Measurements from ENCODE around the gene LIG1.

Gene LIG1

DNA sequence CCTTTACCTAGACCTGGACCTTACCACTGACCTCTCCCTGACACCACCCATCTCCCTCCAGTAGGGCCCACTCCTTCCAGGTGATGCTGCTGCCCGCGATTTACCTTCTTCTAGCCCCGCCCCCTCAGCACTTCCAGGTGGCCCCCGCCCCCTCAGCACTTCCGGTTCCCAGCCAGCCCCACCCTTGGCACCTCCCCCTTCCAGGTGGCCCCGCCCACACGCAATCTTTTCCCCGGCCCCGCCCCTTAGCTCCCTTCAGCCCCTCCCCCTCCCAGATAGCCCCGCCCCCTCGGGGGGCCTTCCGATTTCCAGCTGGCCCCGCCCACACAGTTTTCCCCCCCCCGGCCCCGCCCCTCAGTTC, 586 bp downstream of the LIG1 start:
- Histone ChIP-seq H3K4me1 (ENCODE audit: insufficient read depth, low read length) (no peaks in the 10 kb centered on the region; the same call in 1 of the 2 replicates), H3K36me3 (ENCODE audit: insufficient read depth, low read length) (peaks cover 6% of the 10 kb centered on the region; the same call in 1 of the 2 replicates), H3K9ac (ENCODE audit: low read depth, low read length) (peak overlapping the region; percentile 97; the same call in 1 of the 2 replicates), H3K9me3 (ENCODE audit: control insufficient read depth, insufficient read depth, low read length) (no peaks in the 10 kb centered on the region)

DNA sequence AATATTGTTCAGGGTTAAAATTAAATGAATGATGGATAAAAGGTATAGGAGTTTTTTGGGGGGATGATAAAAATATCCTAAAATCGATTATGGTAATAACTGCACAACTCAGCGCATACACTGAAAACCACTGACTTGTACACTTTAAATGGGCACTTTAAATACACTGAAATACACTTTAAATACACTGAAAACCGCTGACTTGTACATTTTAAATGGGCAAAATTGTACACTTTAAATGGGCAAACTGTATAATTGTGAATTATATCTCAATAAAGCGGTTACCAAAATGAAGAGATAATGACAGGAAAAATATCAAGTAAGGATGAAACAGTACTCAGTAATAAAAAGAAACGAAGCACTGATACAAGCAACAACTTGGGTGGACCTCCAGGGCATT, 1.5 kb downstream of the LIG1 start:
- H3K9ac ChIP-seq (ENCODE audit: low read depth, low read length) = no peak overlapping the region
- no peaks in the 10 kb centered on the region; the same call in 1 of the 2 replicates for H3K4me1 ChIP-seq (ENCODE audit: insufficient read depth, low read length)
- no peaks in the 10 kb centered on the region for H3K9me3 ChIP-seq (ENCODE audit: control insufficient read depth, insufficient read depth, low read length)
- H3K36me3 ChIP-seq (ENCODE audit: insufficient read depth, low read length) = peaks cover 3% of the 10 kb centered on the region; the same call in 1 of the 2 replicates

DNA sequence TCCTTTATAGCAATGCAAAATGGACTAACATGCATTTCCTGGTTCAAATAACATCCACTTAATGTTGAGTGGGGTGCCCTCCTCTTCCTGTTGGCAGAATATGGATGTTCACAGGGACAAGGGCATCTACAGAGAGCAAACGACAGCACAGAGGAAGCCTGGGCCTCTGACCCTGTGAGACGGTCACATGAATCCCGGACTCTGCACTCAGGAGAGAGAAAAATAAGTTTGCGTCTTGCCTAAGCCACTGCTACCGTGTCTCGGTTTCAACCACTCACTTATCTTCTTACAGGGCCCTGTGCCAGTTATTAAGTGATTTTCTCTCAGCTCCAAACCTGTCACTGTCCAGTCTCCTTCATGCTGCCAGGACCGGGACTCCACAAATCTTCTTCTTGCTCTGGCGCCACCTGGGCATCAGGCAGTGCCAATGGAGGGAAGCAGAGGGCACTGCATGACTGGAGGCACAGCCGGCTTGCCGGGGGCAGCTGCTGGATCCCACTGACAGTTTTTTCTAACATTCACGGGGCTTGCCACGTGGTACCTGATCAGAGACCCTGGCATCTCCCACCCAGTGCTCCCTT, 11.8 kb downstream of the LIG1 start:
- H3K4me1 ChIP-seq (ENCODE audit: insufficient read depth, low read length) = no peaks in the 10 kb centered on the region
- H3K36me3 ChIP-seq (ENCODE audit: insufficient read depth, low read length) = peaks cover 2% of the 10 kb centered on the region
- H3K9ac ChIP-seq (ENCODE audit: low read depth, low read length) = no peak overlapping the region
- H3K9me3 ChIP-seq (ENCODE audit: control insufficient read depth, insufficient read depth, low read length) = no peaks in the 10 kb centered on the region

DNA sequence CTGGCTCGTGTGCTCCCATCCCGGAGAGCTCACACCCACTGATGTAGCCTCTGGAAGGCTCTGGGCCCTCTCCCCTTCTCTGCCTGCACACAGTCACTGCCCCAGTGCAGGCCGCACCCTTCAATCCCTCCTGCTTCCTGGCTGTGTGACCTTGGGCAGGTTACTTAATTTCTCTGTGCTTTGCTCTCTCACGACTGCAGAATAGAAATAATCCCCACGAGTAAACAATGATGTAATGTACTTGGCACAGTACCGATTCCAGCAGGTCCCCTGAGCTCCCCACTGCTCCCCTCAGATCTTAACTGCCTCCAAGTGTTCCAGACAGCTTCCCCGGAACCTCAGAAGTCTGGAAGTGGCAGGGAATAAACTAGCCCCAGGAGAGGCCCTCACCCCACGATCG, 16.1 kb downstream of the LIG1 start:
- no peaks in the 10 kb centered on the region for H3K4me1 ChIP-seq (ENCODE audit: insufficient read depth, low read length)
- H3K36me3 ChIP-seq (ENCODE audit: insufficient read depth, low read length) = no peaks in the 10 kb centered on the region; the same call in none of the 2 replicates
- H3K9ac ChIP-seq (ENCODE audit: low read depth, low read length) = no peak overlapping the region
- H3K9me3 ChIP-seq (ENCODE audit: control insufficient read depth, insufficient read depth, low read length) = no peaks in the 10 kb centered on the region

DNA sequence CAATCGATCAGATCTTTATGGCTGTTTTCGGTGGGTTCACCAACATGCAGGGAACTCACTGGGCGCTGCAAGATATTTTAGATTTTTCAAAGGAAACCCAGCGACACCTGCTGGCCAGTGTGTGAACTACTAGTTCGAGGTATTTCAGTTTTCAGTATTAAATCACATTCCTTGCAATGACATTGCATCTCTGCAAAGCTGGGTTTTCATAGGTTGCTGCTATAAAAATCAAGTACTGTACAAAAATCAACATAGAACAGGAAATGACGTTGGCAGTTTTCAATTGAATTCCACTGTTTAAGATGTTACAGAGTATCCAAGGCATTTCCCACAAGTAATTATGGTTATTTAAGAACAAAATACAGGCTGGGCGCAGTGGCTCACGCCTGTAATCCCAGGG, 17.6 kb downstream of the LIG1 start:
- no peaks in the 10 kb centered on the region; the same call in none of the 2 replicates for H3K36me3 ChIP-seq (ENCODE audit: insufficient read depth, low read length)
- H3K9me3 ChIP-seq (ENCODE audit: control insufficient read depth, insufficient read depth, low read length) = no peaks in the 10 kb centered on the region
- no peak overlapping the region for H3K9ac ChIP-seq (ENCODE audit: low read depth, low read length)
- no peaks in the 10 kb centered on the region for H3K4me1 ChIP-seq (ENCODE audit: insufficient read depth, low read length)

DNA sequence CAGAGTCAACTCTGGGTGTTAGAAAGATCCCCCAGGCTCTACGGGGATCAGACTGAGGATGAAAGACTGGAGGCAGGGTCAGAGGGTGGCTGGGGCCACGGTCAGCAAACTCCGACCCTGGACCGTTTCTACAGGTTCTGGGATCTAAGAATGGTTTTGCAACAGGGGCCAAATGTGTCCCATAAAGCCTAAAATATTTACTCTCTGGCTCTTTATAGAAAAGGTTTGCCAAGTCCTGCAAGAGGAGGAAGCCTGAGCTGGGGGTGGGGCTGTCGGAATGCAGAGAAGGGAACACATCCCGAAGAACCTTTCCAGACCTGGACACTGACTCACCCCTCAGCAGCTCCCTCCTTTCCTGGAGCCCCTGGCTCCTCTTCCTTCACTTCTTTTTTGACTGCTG, 20.7 kb downstream of the LIG1 start:
- no peaks in the 10 kb centered on the region for H3K4me1 ChIP-seq (ENCODE audit: insufficient read depth, low read length)
- H3K9ac ChIP-seq (ENCODE audit: low read depth, low read length) = no peak overlapping the region
- no peaks in the 10 kb centered on the region for H3K9me3 ChIP-seq (ENCODE audit: control insufficient read depth, insufficient read depth, low read length)
- peaks cover 5% of the 10 kb centered on the region for H3K36me3 ChIP-seq (ENCODE audit: insufficient read depth, low read length)

DNA sequence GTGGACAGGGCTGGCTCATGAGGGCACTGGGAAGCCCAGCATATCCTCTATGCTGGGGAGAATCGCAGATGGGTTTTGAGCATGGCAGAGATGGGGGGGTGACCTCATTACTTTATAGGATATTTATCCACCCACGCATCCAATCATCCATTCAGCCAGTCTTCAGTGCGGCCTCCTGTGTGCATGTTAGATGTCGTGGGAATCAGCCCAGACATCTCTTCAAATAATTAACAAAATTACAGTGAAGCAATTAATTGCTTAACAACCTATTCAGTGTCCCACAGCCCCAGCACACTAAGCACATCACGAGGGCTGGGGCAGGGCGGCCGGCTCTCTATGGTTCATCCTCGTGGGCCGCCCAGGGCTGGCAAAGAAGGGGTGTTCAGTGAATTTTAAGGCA, 21.6 kb downstream of the LIG1 start:
- Histone ChIP-seq H3K4me1 (ENCODE audit: insufficient read depth, low read length) (no peaks in the 10 kb centered on the region), H3K9ac (ENCODE audit: low read depth, low read length) (no peak overlapping the region), H3K9me3 (ENCODE audit: control insufficient read depth, insufficient read depth, low read length) (no peaks in the 10 kb centered on the region), H3K36me3 (ENCODE audit: insufficient read depth, low read length) (peaks cover 5% of the 10 kb centered on the region)

DNA sequence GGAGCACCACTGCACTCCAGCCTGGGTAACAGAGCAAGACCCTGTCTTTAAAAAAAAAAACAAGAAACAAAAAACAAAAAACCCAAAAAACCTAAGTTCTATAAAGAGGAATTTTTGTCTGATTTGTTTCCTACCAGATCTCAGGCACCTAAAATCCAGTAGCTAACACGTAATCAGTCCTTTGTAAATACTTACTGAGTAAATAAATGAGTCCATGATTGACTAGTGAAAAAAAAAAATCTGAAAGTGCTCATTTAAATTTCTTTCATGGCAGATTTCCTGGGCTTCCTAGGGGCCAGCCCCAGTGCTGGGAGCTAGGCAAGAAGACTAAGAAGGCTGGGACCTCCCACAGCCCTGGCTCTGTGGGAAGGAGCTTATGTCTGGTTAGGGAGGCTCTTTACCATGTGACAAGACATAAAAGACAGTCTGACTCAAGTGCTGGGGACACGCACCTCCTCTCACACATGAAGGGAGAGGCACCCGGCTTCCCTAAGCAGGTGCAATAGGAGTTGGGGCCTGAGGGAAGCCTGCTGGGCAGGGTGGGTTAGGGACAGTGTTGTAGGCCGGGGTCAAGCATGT, 22.5 kb downstream of the LIG1 start:
- no peaks in the 10 kb centered on the region for H3K9me3 ChIP-seq (ENCODE audit: control insufficient read depth, insufficient read depth, low read length)
- no peaks in the 10 kb centered on the region for H3K4me1 ChIP-seq (ENCODE audit: insufficient read depth, low read length)
- H3K36me3 ChIP-seq (ENCODE audit: insufficient read depth, low read length) = peaks cover 5% of the 10 kb centered on the region
- H3K9ac ChIP-seq (ENCODE audit: low read depth, low read length) = no peak overlapping the region

DNA sequence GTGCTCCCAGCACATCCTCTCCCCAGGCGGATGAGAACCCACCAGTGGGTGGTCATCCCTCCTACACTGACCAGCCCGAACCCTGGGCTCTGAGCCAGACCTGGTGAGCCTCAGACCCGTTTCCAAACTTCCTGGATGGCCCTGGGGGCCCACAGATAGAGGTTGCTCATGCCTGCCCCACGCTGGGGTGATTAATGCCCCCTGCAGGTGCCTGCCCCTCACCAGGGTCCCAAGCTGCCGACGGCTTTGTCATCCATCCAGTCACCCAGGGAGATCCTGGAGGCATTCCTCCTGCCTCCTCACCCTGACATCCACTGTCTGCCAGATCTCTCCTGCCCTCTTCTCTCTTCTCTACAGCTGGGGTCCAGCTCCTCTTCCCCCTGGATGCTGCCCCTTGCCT, 31.1 kb downstream of the LIG1 start:
- Histone ChIP-seq H3K4me1 (ENCODE audit: insufficient read depth, low read length) (no peaks in the 10 kb centered on the region), H3K36me3 (ENCODE audit: insufficient read depth, low read length) (peaks cover 5% of the 10 kb centered on the region), H3K9ac (ENCODE audit: low read depth, low read length) (no peak overlapping the region), H3K9me3 (ENCODE audit: control insufficient read depth, insufficient read depth, low read length) (no peaks in the 10 kb centered on the region)

DNA sequence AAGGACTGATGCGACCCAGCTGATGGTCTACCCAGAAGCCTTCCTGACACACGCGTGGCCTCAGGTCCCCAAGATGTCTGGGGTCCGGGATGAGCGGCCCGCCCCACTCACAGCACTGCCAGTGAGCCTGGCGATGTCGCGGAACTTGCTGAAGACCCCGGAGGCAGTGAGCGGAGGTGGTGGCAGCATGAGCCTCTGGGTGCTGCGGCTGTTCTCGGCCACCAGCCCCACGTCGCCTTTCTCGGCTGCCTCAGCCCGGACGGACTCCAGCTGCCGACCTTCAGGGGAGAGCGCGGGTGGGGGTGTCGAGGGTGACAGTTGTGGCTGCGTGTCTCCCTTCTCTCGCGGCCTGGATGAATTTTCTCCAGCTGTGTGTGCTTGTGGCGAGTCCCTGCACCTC, 32.7 kb downstream of the LIG1 start:
- H3K9me3 ChIP-seq (ENCODE audit: control insufficient read depth, insufficient read depth, low read length) = no peaks in the 10 kb centered on the region
- H3K4me1 ChIP-seq (ENCODE audit: insufficient read depth, low read length) = no peaks in the 10 kb centered on the region
- H3K36me3 ChIP-seq (ENCODE audit: insufficient read depth, low read length) = peaks cover 9% of the 10 kb centered on the region
- no peak overlapping the region for H3K9ac ChIP-seq (ENCODE audit: low read depth, low read length)

DNA sequence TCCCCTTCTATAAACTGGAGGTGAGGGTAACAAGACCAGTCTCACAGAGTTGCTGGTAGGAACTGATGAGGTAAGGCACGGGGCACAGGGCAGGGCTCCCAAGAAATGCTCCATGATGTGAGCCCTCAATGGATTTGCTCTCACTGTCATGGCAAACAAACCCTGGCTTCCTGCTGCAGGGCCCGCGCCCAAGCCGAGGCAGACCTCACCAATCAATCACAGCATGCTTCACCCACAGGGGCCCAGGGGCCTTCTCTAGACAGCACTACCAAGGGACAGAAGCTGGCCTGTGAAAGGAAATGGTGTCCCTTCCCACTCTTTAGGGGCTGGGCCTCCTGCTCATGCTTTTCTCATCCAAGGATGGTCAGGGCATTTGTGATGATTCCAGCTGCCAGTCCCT, 33.6 kb downstream of the LIG1 start:
- Histone ChIP-seq H3K9me3 (ENCODE audit: control insufficient read depth, insufficient read depth, low read length) (no peaks in the 10 kb centered on the region), H3K36me3 (ENCODE audit: insufficient read depth, low read length) (peaks cover 5% of the 10 kb centered on the region), H3K4me1 (ENCODE audit: insufficient read depth, low read length) (no peaks in the 10 kb centered on the region), H3K9ac (ENCODE audit: low read depth, low read length) (no peak overlapping the region)

DNA sequence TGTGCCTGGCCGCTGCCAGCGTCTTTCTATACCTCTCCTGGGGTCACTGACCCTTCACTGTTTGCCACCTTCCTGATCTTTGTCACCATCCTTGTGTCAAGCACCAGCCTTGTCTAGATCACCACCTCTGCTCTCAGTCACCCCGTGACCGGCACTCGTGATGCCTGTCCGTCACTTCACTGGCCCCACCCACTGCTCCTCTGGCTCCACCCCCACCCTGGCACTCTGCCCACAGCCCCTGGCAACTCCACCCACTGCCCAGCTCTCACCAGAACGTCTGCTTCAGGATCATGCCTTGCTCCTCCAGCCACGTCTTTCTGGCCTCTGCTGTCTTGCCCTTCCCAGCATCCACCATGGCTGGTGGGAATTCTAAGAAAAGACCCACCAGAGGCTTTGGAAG, 34.7 kb downstream of the LIG1 start:
- Histone ChIP-seq H3K4me1 (ENCODE audit: insufficient read depth, low read length) (no peaks in the 10 kb centered on the region), H3K9ac (ENCODE audit: low read depth, low read length) (no peak overlapping the region), H3K36me3 (ENCODE audit: insufficient read depth, low read length) (peaks cover 8% of the 10 kb centered on the region), H3K9me3 (ENCODE audit: control insufficient read depth, insufficient read depth, low read length) (no peaks in the 10 kb centered on the region)

DNA sequence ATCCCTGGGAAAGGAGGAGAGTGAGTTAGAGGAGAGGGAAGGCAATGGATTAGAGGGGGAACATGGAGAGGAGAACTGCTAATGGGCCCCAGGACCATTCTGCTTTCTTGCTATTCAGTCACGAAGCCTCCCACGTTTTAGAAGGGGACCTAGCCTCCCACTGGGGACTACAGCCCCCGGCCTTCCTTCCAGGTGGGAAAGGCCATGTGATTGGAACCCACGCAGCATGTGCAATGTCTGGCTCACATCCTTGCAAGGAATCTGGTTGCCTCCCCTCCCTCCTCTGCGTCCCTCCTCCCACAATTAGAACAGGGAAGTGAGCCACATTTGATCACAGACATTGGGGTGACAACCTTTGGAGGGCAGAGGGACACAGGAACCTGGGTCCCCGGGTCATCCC, 37.0 kb downstream of the LIG1 start:
- peaks cover 8% of the 10 kb centered on the region for H3K36me3 ChIP-seq (ENCODE audit: insufficient read depth, low read length)
- H3K9me3 ChIP-seq (ENCODE audit: control insufficient read depth, insufficient read depth, low read length) = no peaks in the 10 kb centered on the region
- no peaks in the 10 kb centered on the region for H3K4me1 ChIP-seq (ENCODE audit: insufficient read depth, low read length)
- H3K9ac ChIP-seq (ENCODE audit: low read depth, low read length) = no peak overlapping the region

DNA sequence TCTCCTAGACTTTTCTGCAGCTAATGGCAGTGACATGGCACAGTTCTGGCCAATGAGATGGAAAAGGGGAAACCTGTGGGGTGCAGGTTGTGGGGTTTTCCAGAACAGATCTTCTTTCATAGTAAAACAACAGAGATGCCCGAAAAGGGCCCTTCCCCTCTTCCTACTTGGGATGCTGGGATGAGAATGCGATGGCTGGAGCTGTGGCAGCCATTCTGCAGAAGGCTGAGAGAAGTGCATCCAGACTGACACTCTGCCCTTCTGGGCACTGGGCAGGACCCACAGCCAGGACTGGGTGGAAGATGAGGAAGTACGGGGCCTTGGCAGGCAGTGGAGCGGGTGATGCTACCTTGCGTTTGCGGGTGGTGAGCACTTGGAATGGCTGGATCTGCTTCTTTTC, 42.6 kb downstream of the LIG1 start:
- Histone ChIP-seq H3K9ac (ENCODE audit: low read depth, low read length) (no peak overlapping the region), H3K4me1 (ENCODE audit: insufficient read depth, low read length) (peaks cover 11% of the 10 kb centered on the region; the same call in 1 of the 2 replicates), H3K36me3 (ENCODE audit: insufficient read depth, low read length) (peaks cover 10% of the 10 kb centered on the region), H3K9me3 (ENCODE audit: control insufficient read depth, insufficient read depth, low read length) (no peaks in the 10 kb centered on the region)

DNA sequence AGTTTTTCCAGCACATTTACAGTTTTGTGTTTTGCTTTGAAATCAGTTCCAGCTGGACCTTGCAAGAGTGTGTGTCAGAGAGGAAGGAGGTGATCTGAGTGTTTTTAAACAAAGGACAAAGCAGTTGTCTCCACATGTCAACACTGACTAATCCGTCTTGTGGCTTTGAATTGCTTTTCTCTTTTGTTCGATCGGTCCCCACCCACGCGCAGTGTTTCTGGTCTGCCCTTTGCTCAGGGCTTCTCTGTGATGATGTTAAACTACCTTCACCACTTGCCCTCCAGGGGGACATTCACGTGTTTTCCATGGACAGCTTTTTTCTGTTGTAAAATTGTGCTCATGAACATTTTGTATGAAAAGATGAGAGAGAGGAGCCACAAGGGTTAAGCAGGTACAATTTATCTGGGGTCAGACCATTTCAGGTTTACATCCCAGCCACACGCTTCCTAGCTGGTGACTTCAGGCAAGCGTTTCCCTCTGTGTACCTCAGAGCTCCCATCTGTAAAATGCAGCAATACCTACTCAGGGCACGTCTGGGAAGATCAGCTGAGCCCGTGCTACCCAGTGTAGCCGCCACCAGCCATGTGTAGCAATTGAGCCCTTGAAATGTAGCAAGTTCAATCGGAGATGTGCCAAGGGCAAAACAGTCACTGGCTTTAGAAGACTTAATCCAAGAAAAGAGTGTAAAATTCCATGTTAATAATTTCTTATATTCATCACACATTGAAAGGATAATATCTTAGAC, 46.1 kb downstream of the LIG1 start:
- Histone ChIP-seq H3K36me3 (ENCODE audit: insufficient read depth, low read length) (peaks cover 12% of the 10 kb centered on the region), H3K9me3 (ENCODE audit: control insufficient read depth, insufficient read depth, low read length) (no peaks in the 10 kb centered on the region), H3K4me1 (ENCODE audit: insufficient read depth, low read length) (peaks cover 11% of the 10 kb centered on the region; the same call in 1 of the 2 replicates), H3K9ac (ENCODE audit: low read depth, low read length) (no peak overlapping the region)
